ENCODE results near the gene S1PR4.

DNA sequence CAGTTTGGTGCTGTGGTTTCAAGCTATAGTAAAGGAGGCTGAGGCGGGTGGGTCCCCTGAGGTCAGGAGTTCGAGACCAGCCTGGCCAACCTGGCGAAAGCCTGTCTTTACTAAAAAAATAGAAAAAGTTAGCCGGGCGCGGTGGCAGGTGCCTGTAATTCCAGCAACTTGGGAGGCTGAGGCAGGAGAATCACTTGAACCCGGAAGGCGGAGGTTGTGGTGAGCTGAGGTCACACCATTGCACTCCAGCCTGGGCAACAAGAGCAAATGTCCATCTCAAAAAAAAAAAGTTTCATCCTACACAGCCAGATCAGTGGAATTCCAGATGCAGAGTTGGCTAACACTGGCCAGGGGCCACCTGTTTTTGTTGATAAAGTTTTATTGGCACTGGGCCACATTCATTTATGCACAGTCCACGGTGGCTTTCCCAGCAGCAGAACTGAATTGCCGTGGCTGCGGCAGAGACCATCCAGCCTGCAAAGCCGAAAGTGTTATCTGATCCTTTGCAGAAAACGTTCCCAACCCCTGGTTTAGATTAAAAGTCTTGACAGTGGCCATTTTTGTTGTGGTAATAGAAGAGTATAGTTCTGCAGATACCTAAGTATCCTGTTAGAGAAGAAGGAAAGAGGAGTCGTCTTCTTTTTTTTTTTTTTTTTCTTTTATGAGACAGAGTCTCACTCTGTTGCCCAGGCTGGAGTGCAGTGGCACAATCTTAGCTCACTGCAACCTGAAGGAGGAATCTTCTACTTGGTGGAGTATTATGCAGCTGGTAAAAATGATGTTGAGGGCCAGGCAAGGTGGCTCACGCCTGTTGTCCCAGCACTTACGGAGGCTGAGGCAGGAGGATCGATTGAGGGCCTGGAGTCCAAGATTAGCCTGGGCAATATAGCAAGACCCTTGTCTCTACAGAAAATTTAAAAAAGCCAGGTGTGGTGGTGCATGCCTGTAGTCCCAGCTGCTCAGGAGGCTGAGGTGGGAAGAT, 15.8 kb downstream of the S1PR4 start:
- no peak for TF ChIP-seq EZH2phosphoT487 (IDR thresholded peaks at IDR 0.05; ENCODE audit: unreplicated experiment)
- TF ChIP-seq, protein P1, sequence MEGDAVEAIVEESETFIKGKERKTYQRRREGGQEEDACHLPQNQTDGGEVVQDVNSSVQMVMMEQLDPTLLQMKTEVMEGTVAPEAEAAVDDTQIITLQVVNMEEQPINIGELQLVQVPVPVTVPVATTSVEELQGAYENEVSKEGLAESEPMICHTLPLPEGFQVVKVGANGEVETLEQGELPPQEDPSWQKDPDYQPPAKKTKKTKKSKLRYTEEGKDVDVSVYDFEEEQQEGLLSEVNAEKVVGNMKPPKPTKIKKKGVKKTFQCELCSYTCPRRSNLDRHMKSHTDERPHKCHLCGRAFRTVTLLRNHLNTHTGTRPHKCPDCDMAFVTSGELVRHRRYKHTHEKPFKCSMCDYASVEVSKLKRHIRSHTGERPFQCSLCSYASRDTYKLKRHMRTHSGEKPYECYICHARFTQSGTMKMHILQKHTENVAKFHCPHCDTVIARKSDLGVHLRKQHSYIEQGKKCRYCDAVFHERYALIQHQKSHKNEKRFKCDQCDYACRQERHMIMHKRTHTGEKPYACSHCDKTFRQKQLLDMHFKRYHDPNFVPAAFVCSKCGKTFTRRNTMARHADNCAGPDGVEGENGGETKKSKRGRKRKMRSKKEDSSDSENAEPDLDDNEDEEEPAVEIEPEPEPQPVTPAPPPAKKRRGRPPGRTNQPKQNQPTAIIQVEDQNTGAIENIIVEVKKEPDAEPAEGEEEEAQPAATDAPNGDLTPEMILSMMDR (conservative IDR thresholded peaks at IDR 0.05; ENCODE audit: low read depth in 2 of 2) = no peak
- TF ChIP-seq, protein P2, sequence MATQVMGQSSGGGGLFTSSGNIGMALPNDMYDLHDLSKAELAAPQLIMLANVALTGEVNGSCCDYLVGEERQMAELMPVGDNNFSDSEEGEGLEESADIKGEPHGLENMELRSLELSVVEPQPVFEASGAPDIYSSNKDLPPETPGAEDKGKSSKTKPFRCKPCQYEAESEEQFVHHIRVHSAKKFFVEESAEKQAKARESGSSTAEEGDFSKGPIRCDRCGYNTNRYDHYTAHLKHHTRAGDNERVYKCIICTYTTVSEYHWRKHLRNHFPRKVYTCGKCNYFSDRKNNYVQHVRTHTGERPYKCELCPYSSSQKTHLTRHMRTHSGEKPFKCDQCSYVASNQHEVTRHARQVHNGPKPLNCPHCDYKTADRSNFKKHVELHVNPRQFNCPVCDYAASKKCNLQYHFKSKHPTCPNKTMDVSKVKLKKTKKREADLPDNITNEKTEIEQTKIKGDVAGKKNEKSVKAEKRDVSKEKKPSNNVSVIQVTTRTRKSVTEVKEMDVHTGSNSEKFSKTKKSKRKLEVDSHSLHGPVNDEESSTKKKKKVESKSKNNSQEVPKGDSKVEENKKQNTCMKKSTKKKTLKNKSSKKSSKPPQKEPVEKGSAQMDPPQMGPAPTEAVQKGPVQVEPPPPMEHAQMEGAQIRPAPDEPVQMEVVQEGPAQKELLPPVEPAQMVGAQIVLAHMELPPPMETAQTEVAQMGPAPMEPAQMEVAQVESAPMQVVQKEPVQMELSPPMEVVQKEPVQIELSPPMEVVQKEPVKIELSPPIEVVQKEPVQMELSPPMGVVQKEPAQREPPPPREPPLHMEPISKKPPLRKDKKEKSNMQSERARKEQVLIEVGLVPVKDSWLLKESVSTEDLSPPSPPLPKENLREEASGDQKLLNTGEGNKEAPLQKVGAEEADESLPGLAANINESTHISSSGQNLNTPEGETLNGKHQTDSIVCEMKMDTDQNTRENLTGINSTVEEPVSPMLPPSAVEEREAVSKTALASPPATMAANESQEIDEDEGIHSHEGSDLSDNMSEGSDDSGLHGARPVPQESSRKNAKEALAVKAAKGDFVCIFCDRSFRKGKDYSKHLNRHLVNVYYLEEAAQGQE (IDR thresholded peaks at IDR 0.05; ENCODE audit: unreplicated experiment) = no peak
- no peak for TF ChIP-seq ZNF331 (CRISPR knock-in tag; IDR thresholded peaks at IDR 0.05; ENCODE audit: low read depth)
- TF ChIP-seq ZNF114 (CRISPR knock-in tag; IDR thresholded peaks at IDR 0.05) = no peak
- TF ChIP-seq EZH2 (IDR thresholded peaks at IDR 0.05; ENCODE audit: low read depth, unreplicated experiment) = no peak

All from GM23338 (cell line).